Astrocyte (in vitro differentiated cells and primary cell): ENCODE results near the gene LRRC17.

Experiments used
- EZH2 ChIP-seq: IDR thresholded peaks from 2 replicates; pipeline ENCODE4 v1.6.1; 2012; ENCODE audit warnings: mild to moderate bottlenecking, low read length, inconsistent platforms; ENCODE audit not compliant: insufficient read depth
- TF ChIP-seq, protein P1 (sequence below): IDR thresholded peaks from 2 replicates; pipeline ENCODE4 v1.5.1; 2011; ENCODE audit warnings: low read depth, mild to moderate bottlenecking, inconsistent platforms, low read length, moderate library complexity; ENCODE audit not compliant: insufficient read depth

DNA sequence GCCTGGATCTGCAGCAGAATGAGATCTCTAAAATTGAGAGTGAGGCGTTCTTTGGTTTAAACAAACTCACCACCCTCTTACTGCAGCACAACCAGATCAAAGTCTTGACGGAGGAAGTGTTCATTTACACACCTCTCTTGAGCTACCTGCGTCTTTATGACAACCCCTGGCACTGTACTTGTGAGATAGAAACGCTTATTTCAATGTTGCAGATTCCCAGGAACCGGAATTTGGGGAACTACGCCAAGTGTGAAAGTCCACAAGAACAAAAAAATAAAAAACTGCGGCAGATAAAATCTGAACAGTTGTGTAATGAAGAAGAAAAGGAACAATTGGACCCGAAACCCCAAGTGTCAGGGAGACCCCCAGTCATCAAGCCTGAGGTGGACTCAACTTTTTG is 21.4 kb downstream of the LRRC17 start:
- TF ChIP-seq, protein P1, sequence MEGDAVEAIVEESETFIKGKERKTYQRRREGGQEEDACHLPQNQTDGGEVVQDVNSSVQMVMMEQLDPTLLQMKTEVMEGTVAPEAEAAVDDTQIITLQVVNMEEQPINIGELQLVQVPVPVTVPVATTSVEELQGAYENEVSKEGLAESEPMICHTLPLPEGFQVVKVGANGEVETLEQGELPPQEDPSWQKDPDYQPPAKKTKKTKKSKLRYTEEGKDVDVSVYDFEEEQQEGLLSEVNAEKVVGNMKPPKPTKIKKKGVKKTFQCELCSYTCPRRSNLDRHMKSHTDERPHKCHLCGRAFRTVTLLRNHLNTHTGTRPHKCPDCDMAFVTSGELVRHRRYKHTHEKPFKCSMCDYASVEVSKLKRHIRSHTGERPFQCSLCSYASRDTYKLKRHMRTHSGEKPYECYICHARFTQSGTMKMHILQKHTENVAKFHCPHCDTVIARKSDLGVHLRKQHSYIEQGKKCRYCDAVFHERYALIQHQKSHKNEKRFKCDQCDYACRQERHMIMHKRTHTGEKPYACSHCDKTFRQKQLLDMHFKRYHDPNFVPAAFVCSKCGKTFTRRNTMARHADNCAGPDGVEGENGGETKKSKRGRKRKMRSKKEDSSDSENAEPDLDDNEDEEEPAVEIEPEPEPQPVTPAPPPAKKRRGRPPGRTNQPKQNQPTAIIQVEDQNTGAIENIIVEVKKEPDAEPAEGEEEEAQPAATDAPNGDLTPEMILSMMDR = no peak
- TF ChIP-seq EZH2 = no peak
